ENCODE measurements around the gene C2CD2. TPM values are rescaled to one million over a fixed set of nuclear protein-coding genes. Genes with fewer than 3 reads are reported as not detected.

C2CD2 gene
- total RNA-seq, 1 experiment from 2014 or later = 12.6 TPM

GRCh38 chr21:41898998-41899397 is 54.8 kb downstream of the C2CD2 start:
- no peaks in the 10 kb centered on the region for H3K27me3 ChIP-seq (replicated peaks; ENCODE audit: control insufficient read depth, insufficient read depth, low read length)
- Mint-ChIP-seq H3K4me1 (ENCODE audit: low read depth, unreplicated experiment) (peaks cover 16% of the 10 kb centered on the region), H3K36me3 (ENCODE audit: insufficient read depth, unreplicated experiment) (peaks cover 4% of the 10 kb centered on the region), H3K27ac (ENCODE audit: unreplicated experiment) (no peak overlapping the region), H3K9me3 (ENCODE audit: unreplicated experiment) (no peaks in the 10 kb centered on the region), H3K4me3 (ENCODE audit: unreplicated experiment) (no peak overlapping the region), H3K27me3 (ENCODE audit: insufficient read depth, unreplicated experiment) (no peaks in the 10 kb centered on the region)
- no TSS peak for BruUV-seq (replicated peaks)
- 0 out of 2 replicates have a peak, but pooled peaks cover 1% of the 10 kb centered on the region for H3K36me3 ChIP-seq (ENCODE audit: control insufficient read depth, insufficient read depth, low read length)
- no peaks in the 10 kb centered on the region for H3K9me3 ChIP-seq
- CTCF ChIA-PET = no interaction called here
- intact Hi-C loops (cut with micrococcal nuclease; ENCODE audit: unreplicated experiment) = no loop called here
- TF ChIP-seq CTCF (IDR thresholded peaks at IDR 0.05; ENCODE audit: insufficient read depth in 1 of 2, low read depth in 1 of 2, low read length in 1 of 2, severe bottlenecking in 1 of 2, unreplicated experiment in 1 of 2) = no peak
- DNase-seq = no peak
- POLR2A ChIA-PET = no interaction called here
- no peak overlapping the region for H3K4me3 ChIP-seq (ENCODE audit: low read depth, low read length)
- peaks cover 13% of the 10 kb centered on the region for H3K4me1 ChIP-seq

GRCh38 chr21:41897700-41898099 is 56.1 kb downstream of the C2CD2 start:
- ChIA-PET CTCF (no interaction called here), POLR2A (no interaction called here)
- no peaks in the 10 kb centered on the region for H3K9me3 ChIP-seq
- no TSS peak for BruUV-seq (replicated peaks)
- intact Hi-C loops (cut with micrococcal nuclease; ENCODE audit: unreplicated experiment) = no loop called here
- Mint-ChIP-seq H3K36me3 (ENCODE audit: insufficient read depth, unreplicated experiment) (peaks cover 4% of the 10 kb centered on the region), H3K27ac (ENCODE audit: unreplicated experiment) (no peak overlapping the region), H3K4me3 (ENCODE audit: unreplicated experiment) (no peak overlapping the region), H3K4me1 (ENCODE audit: low read depth, unreplicated experiment) (peaks cover 16% of the 10 kb centered on the region), H3K27me3 (ENCODE audit: insufficient read depth, unreplicated experiment) (no peaks in the 10 kb centered on the region), H3K9me3 (ENCODE audit: unreplicated experiment) (no peaks in the 10 kb centered on the region)
- no peak for DNase-seq
- H3K4me3 ChIP-seq (ENCODE audit: low read depth, low read length) = no peak overlapping the region
- no peak for TF ChIP-seq CTCF (IDR thresholded peaks at IDR 0.05; ENCODE audit: insufficient read depth in 1 of 2, low read depth in 1 of 2, low read length in 1 of 2, severe bottlenecking in 1 of 2, unreplicated experiment in 1 of 2)
- peaks cover 13% of the 10 kb centered on the region for H3K4me1 ChIP-seq
- H3K36me3 ChIP-seq (ENCODE audit: control insufficient read depth, insufficient read depth, low read length) = 0 out of 2 replicates have a peak, but pooled peaks cover 1% of the 10 kb centered on the region
- H3K27me3 ChIP-seq (replicated peaks; ENCODE audit: control insufficient read depth, insufficient read depth, low read length) = no peaks in the 10 kb centered on the region

- no peaks in the 10 kb centered on the region for H3K27me3 ChIP-seq (replicated peaks; ENCODE audit: control insufficient read depth, insufficient read depth, low read length)
- peaks cover 13% of the 10 kb centered on the region for H3K4me1 ChIP-seq
- no peaks in the 10 kb centered on the region for H3K9me3 ChIP-seq
- CTCF ChIA-PET = interaction anchor here (0.6 kb wide), 1 partner anchor 20 kb away, joined by 3 read pairs; no protein-coding TSS in a partner anchor
- BruUV-seq (replicated peaks) = no TSS peak
- POLR2A ChIA-PET = no interaction called here
- TF ChIP-seq CTCF (IDR thresholded peaks at IDR 0.05; ENCODE audit: insufficient read depth in 1 of 2, low read depth in 1 of 2, low read length in 1 of 2, severe bottlenecking in 1 of 2, unreplicated experiment in 1 of 2) = no peak
- Mint-ChIP-seq H3K9me3 (ENCODE audit: unreplicated experiment) (no peaks in the 10 kb centered on the region), H3K36me3 (ENCODE audit: insufficient read depth, unreplicated experiment) (peaks cover 4% of the 10 kb centered on the region), H3K27me3 (ENCODE audit: insufficient read depth, unreplicated experiment) (no peaks in the 10 kb centered on the region), H3K4me1 (ENCODE audit: low read depth, unreplicated experiment) (peaks cover 16% of the 10 kb centered on the region), H3K4me3 (ENCODE audit: unreplicated experiment) (no peak overlapping the region), H3K27ac (ENCODE audit: unreplicated experiment) (no peak overlapping the region)
- H3K4me3 ChIP-seq (ENCODE audit: low read depth, low read length) = no peak overlapping the region
- H3K36me3 ChIP-seq (ENCODE audit: control insufficient read depth, insufficient read depth, low read length) = 0 out of 2 replicates have a peak, but pooled peaks cover 1% of the 10 kb centered on the region
- DNase-seq = no peak
- intact Hi-C loops (cut with micrococcal nuclease; ENCODE audit: unreplicated experiment) = no loop called here
These were observed 56.7 kb downstream of the C2CD2 start for GRCh38 chr21:41897047-41897669.

Data from Caco-2 (cell line).